Measurements from ENCODE around the gene SEMA5A.

The SEMA5A gene

GRCh38 chr5:9230355-9230754 lies 315.5 kb downstream of the SEMA5A start:
- no peak overlapping the region for H3K27ac Mint-ChIP-seq
- peaks cover 1 to 4% of the 10 kb centered on the region in 2 donors for H3K9me3 Mint-ChIP-seq
- no peak for ATAC-seq (replicated peaks)
- no peak overlapping the region for H3K4me3 Mint-ChIP-seq
- H3K27me3 Mint-ChIP-seq = no peaks in the 10 kb centered on the region
- DNase-seq = no peak
- no peaks in the 10 kb centered on the region for H3K4me1 Mint-ChIP-seq
- H3K36me3 Mint-ChIP-seq = no peaks in the 10 kb centered on the region

DNA sequence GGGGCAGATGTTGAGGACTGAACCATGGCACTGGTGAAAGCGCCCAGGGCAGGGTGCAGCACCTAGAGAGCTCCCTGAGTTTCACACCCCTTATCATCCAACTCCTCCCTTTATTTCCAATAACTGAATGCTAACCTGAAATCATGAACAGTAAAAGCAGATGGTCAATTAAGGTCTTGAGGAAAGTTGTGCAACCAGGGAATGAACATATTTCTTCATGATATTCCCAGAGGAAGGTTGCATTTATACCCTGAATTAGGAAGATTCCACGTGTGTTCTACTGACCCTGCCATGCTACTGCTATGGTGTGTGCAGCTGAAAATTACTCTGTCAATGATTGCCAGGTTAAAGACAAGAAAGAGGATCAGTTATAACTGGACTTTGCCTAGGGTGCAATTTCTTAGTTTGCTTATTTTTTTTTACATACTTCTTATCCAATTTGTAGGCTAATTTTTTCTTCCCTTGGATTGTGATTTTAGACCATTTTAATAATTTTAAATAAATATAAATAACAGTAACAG lies 319.8 kb downstream of the SEMA5A start:
- Mint-ChIP-seq H3K9me3 (peaks cover 1 to 10% of the 10 kb centered on the region in 2 donors), H3K27me3 (no peaks in the 10 kb centered on the region), H3K36me3 (no peaks in the 10 kb centered on the region), H3K27ac (no peak overlapping the region), H3K4me3 (no peak overlapping the region), H3K4me1 (no peaks in the 10 kb centered on the region)
- DNase-seq (no peak), ATAC-seq (replicated peaks) (no peak)

GRCh38 chr5:9222054-9222976 lies 323.6 kb downstream of the SEMA5A start:
- H3K27ac Mint-ChIP-seq = no peak overlapping the region
- H3K9me3 Mint-ChIP-seq = peaks cover 2 to 6% of the 10 kb centered on the region in 2 donors
- no peak for ATAC-seq (replicated peaks)
- no peaks in the 10 kb centered on the region for H3K36me3 Mint-ChIP-seq
- no peaks in the 10 kb centered on the region for H3K4me1 Mint-ChIP-seq
- H3K4me3 Mint-ChIP-seq = no peak overlapping the region
- H3K27me3 Mint-ChIP-seq = peaks cover 0 to 4% of the 10 kb centered on the region in 2 donors
- DNase-seq = no peak

GRCh38 chr5:9218358-9218757 lies 327.5 kb downstream of the SEMA5A start:
- H3K27me3 Mint-ChIP-seq = peaks cover 4% of the 10 kb centered on the region in 2 donors
- ATAC-seq (replicated peaks) (no peak), DNase-seq (no peak)
- H3K36me3 Mint-ChIP-seq = no peaks in the 10 kb centered on the region
- peaks cover 3 to 6% of the 10 kb centered on the region in 2 donors for H3K9me3 Mint-ChIP-seq
- H3K4me1 Mint-ChIP-seq = no peaks in the 10 kb centered on the region
- H3K4me3 Mint-ChIP-seq = no peak overlapping the region
- no peak overlapping the region for H3K27ac Mint-ChIP-seq

DNA sequence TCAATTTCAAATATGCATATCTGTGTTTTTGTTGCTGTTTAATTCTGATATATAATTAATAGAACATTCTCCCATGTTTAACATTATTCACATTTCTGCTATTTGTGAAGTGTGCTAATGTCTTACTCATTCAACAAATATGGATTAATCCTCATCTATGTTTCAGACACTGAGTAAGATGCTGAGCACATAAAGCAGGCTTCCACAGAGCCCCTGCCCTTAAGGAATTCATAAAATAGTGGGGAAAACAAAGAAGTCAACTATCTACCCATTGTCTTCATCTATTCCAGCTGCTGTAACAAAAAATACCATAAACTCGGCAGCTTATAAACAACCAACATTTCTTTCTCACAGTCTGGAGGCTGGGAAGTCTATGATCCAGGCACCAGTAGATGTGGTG lies 333.3 kb downstream of the SEMA5A start:
- Mint-ChIP-seq H3K9me3 (peaks cover 0 to 1% of the 10 kb centered on the region in 2 donors), H3K27ac (no peak overlapping the region), H3K4me3 (no peak overlapping the region), H3K4me1 (no peaks in the 10 kb centered on the region), H3K36me3 (no peaks in the 10 kb centered on the region), H3K27me3 (peaks cover 0 to 4% of the 10 kb centered on the region in 2 donors)
- ATAC-seq (replicated peaks) = no peak
- DNase-seq = no peak

- Mint-ChIP-seq H3K36me3 (no peaks in the 10 kb centered on the region), H3K27me3 (peaks cover 0 to 4% of the 10 kb centered on the region in 2 donors), H3K27ac (no peak overlapping the region), H3K4me1 (no peaks in the 10 kb centered on the region), H3K4me3 (no peak overlapping the region), H3K9me3 (no peaks in the 10 kb centered on the region)
- DNase-seq = no peak
- no peak for ATAC-seq (replicated peaks)
Measured at GRCh38 chr5:9209846-9210492, 335.9 kb downstream of the SEMA5A start.

GRCh38 chr5:9207817-9208418 lies 338.0 kb downstream of the SEMA5A start:
- ATAC-seq (replicated peaks) (peak; percentile 54 to 67), DNase-seq (no peak)
- Mint-ChIP-seq H3K27ac (no peak overlapping the region), H3K27me3 (no peaks in the 10 kb centered on the region), H3K4me1 (no peaks in the 10 kb centered on the region), H3K9me3 (no peaks in the 10 kb centered on the region), H3K4me3 (no peak overlapping the region), H3K36me3 (no peaks in the 10 kb centered on the region)

GRCh38 chr5:9202636-9203035 lies 343.2 kb downstream of the SEMA5A start:
- Mint-ChIP-seq H3K27ac (no peak overlapping the region), H3K4me3 (no peak overlapping the region), H3K27me3 (peaks cover 0 to 11% of the 10 kb centered on the region in 2 donors), H3K9me3 (no peaks in the 10 kb centered on the region), H3K4me1 (peaks cover 0 to 2% of the 10 kb centered on the region in 2 donors), H3K36me3 (no peaks in the 10 kb centered on the region)
- no peak for DNase-seq
- no peak for ATAC-seq (replicated peaks)

- H3K36me3 Mint-ChIP-seq = no peaks in the 10 kb centered on the region
- H3K4me1 Mint-ChIP-seq = peaks cover 2 to 9% of the 10 kb centered on the region in 2 donors
- no peak for ATAC-seq (replicated peaks)
- H3K27me3 Mint-ChIP-seq = peaks cover 0 to 11% of the 10 kb centered on the region in 2 donors
- peaks cover 0 to under 1% of the 10 kb centered on the region in 2 donors for H3K9me3 Mint-ChIP-seq
- DNase-seq = no peak
- no peak overlapping the region for H3K4me3 Mint-ChIP-seq
- H3K27ac Mint-ChIP-seq = no peak overlapping the region
Measured at GRCh38 chr5:9201761-9202160, 344.1 kb downstream of the SEMA5A start.

DNA sequence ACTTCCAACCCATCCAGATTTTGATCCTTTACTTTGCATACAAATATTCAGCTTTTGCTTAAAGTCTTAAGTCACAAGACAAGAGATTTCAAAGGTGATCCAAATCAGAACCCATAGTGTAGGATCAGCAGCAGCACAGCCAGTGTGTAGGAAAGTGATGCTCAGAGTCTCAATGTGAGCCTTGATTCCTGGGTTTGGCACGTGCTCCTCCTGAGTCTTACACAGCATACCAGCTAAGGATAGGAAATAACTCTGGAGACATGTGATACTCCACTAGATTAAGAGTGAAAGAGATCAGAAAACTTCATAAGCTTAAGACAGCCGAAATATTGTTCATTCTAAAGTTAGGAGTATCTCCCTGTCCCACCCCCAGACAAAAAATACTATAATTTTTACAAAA lies 344.9 kb downstream of the SEMA5A start:
- DNase-seq = no peak
- no peaks in the 10 kb centered on the region for H3K36me3 Mint-ChIP-seq
- peaks cover 2 to 9% of the 10 kb centered on the region in 2 donors for H3K4me1 Mint-ChIP-seq
- H3K27me3 Mint-ChIP-seq = peaks cover 0 to 11% of the 10 kb centered on the region in 2 donors
- no peak overlapping the region for H3K4me3 Mint-ChIP-seq
- peaks cover 4% of the 10 kb centered on the region in 2 donors for H3K9me3 Mint-ChIP-seq
- ATAC-seq (replicated peaks) = no peak
- H3K27ac Mint-ChIP-seq = no peak overlapping the region

DNA sequence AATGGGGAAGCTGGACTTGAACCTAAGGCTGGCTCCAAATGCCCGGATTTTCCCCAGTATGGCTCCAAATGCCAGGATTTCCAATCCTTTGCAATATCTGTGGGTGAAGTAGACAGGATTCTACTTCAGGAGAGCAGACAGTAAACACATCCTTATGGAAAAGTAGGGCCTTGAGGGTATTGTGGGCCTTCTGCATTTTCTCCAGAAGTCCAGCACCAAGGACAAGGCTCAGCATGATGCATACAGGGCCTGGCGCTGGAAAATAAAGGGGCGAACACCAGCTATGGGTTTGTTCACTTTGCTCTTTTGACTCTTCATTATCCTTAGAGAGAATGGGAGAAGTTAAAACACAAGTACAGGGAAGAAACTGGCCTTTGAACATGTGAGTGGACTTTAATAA lies 347.5 kb downstream of the SEMA5A start:
- Mint-ChIP-seq H3K27me3 (peaks cover 0 to 11% of the 10 kb centered on the region in 2 donors), H3K27ac (peak overlapping the region; percentile 76), H3K36me3 (no peaks in the 10 kb centered on the region), H3K9me3 (peaks cover 4% of the 10 kb centered on the region in 2 donors), H3K4me3 (no peak overlapping the region), H3K4me1 (peaks cover 2 to 9% of the 10 kb centered on the region in 2 donors)
- DNase-seq = no peak
- ATAC-seq (replicated peaks) = no peak

DNA sequence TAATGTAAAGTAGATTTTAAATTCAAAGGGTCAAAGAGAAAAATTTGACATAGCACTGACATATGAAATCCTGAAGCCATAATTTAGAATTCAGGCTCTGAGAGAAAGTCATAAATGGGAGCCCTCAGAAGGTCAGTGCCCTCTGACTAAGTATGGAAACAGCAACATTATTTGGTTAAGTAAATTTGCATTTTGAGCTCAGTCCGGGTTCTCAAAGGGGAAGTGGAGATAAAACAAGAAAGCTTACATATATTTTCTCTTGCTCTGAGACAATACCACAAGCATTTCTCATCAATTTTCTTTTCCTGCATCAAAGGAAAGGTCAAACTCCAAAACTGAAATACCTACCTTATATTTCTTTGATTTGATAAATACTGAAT lies 348.0 kb downstream of the SEMA5A start:
- Mint-ChIP-seq H3K9me3 (peaks cover 4% of the 10 kb centered on the region in 2 donors), H3K36me3 (no peaks in the 10 kb centered on the region), H3K4me1 (peaks cover 2 to 9% of the 10 kb centered on the region in 2 donors), H3K27me3 (peaks cover 0 to 11% of the 10 kb centered on the region in 2 donors), H3K4me3 (no peak overlapping the region), H3K27ac (no peak overlapping the region)
- ATAC-seq (replicated peaks) = peak; percentile 93 to 94
- no peak for DNase-seq

- no peaks in the 10 kb centered on the region for H3K36me3 Mint-ChIP-seq
Measured at GRCh38 chr5:9196403-9197227, 349.3 kb downstream of the SEMA5A start.

More at GRCh38 chr5:9196403-9197227, 349.3 kb downstream of the SEMA5A start:
- H3K27ac Mint-ChIP-seq = no peak overlapping the region
- peaks cover 0 to 11% of the 10 kb centered on the region in 2 donors for H3K27me3 Mint-ChIP-seq
- H3K4me1 Mint-ChIP-seq = peaks cover 2 to 9% of the 10 kb centered on the region in 2 donors
- H3K4me3 Mint-ChIP-seq = no peak overlapping the region
- H3K9me3 Mint-ChIP-seq = peaks cover 4% of the 10 kb centered on the region in 2 donors
- DNase-seq (no peak), ATAC-seq (replicated peaks) (no peak)

All from stimulated activated naive B cell treated with anti-CD40 and anti-IgM and Interleukin-4, amounts not matched to agents 10 μg/mL and 1 μg/mL and 100 μg/mL, for 72 hours (primary cell).